Psoas muscle (tissue), 8 donors: ENCODE results near the gene ZBTB33. TPM values are rescaled to one million over a fixed set of nuclear protein-coding genes. Genes with fewer than 3 reads are reported as not detected.

Experiments
- ATAC-seq, 4 donors: fragments of 200-7000 bp; cut with Tn5 transposase; one replicate each; pipeline ENCODE4 v1.9.1; 2020; ENCODE audit warnings: moderate library complexity in 3 of 4, mild to moderate bottlenecking in 2 of 4
- DNase-seq, 2 donors: peaks; one replicate each; pipeline ENCODE4 v3.0.0-alpha.2; 2020
- H3K27ac ChIP-seq: fragments of 200-600 bp; one replicate; pipeline ENCODE4 v1.8.0; 2022
- H3K27me3 ChIP-seq, 3 donors: fragments of 200-600 bp in 1 of 3; one replicate each; pipeline versions ENCODE4 v1.6.1 to v1.8.0; 2013 to 2022; ENCODE audit warnings: low read length in 2 of 3, mild to moderate bottlenecking in 2 of 3, moderate library complexity in 1 of 3; ENCODE audit not compliant: insufficient read depth in 3 of 3
- H3K36me3 ChIP-seq, 2 donors: fragments of 200-600 bp in 1 of 2; one replicate each; pipeline versions ENCODE4 v1.6.1 to v1.8.0; 2013 to 2022; ENCODE audit warnings: low read depth in 1 of 2, mild to moderate bottlenecking in 1 of 2, moderate library complexity in 1 of 2; ENCODE audit not compliant: insufficient read depth in 1 of 2
- H3K4me1 ChIP-seq: fragments of 200-600 bp; one replicate; pipeline ENCODE4 v1.8.0; 2022
- H3K4me3 ChIP-seq: fragments of 200-600 bp; one replicate; pipeline ENCODE4 v1.8.0; 2022; ENCODE audit warnings: mild to moderate bottlenecking
- H3K9me3 ChIP-seq: fragments of 200-600 bp; one replicate; pipeline ENCODE4 v1.8.0; 2022
- CTCF ChIP-seq: fragments of 200-600 bp; IDR thresholded peaks from one replicate; pipeline ENCODE4 v1.8.0; 2022; ENCODE audit warnings: antibody characterized with exemption
- WGBS, 3 donors: extraction: QIAGEN DNeasy Blood & Tissue Kit; methylation state at CpG; one replicate each; pipeline versions ENCODE4 v1.1.6 to v1.1.7; 2013; 5-methylcytosine and 5-hydroxymethylcytosine counted together
- intact Hi-C, 2 donors: fragments of 100-400 bp; cut with DNase I; formaldehyde crosslinking; loops; one replicate each; pipeline versions ENCODE4 v1.11.0 to v1.14.2; 2022
- polyA plus RNA-seq, 3 donors: library from polyadenylated mRNA; stranded (reverse); fragments of 200-250 nt; gene quantifications; one replicate each; pipeline ENCODE4 v1.2.3, GENCODE V29; 2013
- total RNA-seq, 4 donors: library from RNA; stranded (reverse); fragmentation: NEBNext Ultra II Directional in 2 of 4; extraction: Animal tissue kit (Norgen Biotek cat#: 25700) in 2 of 4; gene quantifications; one replicate each; pipeline versions ENCODE4 v1.2.1 to v1.2.4, GENCODE V29; 2021 to 2023
- donor health status: healthy with polysubstance abuse.
- donor health status: DM: no; HTN: no; CAD: no; lungs with moderate emphysema.
- donor health status: Bipolar disorder and iron deficiency.
- donor health status: healthy.
- donor health status: DM: yes; HTN: yes; CAD: no.
- donor health status: DM: no; HTN: no; CAD: no.
- donor health status: DM: no; HTN: no; CAD: no.
- donor health status: DM: yes; HTN: yes; CAD: no.

Gene ZBTB33
- total and polyA plus RNA-seq, 7 donors, result 2.6 to 11.8 (median 7.5) TPM

- Histone ChIP-seq H3K9me3 (no peaks in the 10 kb centered on the region), H3K27ac (no peak overlapping the region), H3K27me3 (no peaks in the 10 kb centered on the region), H3K36me3 (no peaks in the 10 kb centered on the region), H3K4me3 (no peak overlapping the region), H3K4me1 (no peaks in the 10 kb centered on the region)
- WGBS, 3 donors, result 77 to 91% (median 88%) methylated on average over 6 of the region's 6 CpGs
- ATAC-seq (no peak), DNase-seq (no peak)
- TF ChIP-seq CTCF, result no peak
- intact Hi-C loops, result no loop called here
Observed at GRCh38 chrX:120291211-120291610, 40.6 kb downstream of the ZBTB33 start.

GRCh38 chrX:120293015-120293414 lies 42.4 kb downstream of the ZBTB33 start:
- no peak overlapping the region for H3K4me3 ChIP-seq

GRCh38 chrX:120294651-120295050 lies 44.0 kb downstream of the ZBTB33 start:
- H3K27ac ChIP-seq, result no peak overlapping the region
- TF ChIP-seq CTCF, result no peak
- no peaks in the 10 kb centered on the region for H3K27me3 ChIP-seq
- intact Hi-C loops, result no loop called here
- H3K9me3 ChIP-seq, result no peaks in the 10 kb centered on the region
- no peaks in the 10 kb centered on the region for H3K4me1 ChIP-seq
- DNase-seq (no peak), ATAC-seq (no peak)
- no peak overlapping the region for H3K4me3 ChIP-seq
- no peaks in the 10 kb centered on the region for H3K36me3 ChIP-seq

More at GRCh38 chrX:120293015-120293414, 42.4 kb downstream of the ZBTB33 start:
- no peaks in the 10 kb centered on the region for H3K9me3 ChIP-seq
- intact Hi-C loops, result no loop called here
- no peak overlapping the region for H3K27ac ChIP-seq
- no peaks in the 10 kb centered on the region for H3K4me1 ChIP-seq
- ATAC-seq, result no peak
- no peak for DNase-seq
- WGBS, 3 donors, result 61 to 80% (median 72%) methylated on average over 2 of the region's 2 CpGs
- H3K27me3 ChIP-seq, result no peaks in the 10 kb centered on the region
- H3K36me3 ChIP-seq, result no peaks in the 10 kb centered on the region
- TF ChIP-seq CTCF, result no peak

- DNase-seq (no peak), ATAC-seq (no peak)
- no peaks in the 10 kb centered on the region for H3K4me1 ChIP-seq
- no peaks in the 10 kb centered on the region for H3K9me3 ChIP-seq
- TF ChIP-seq CTCF, result no peak
- intact Hi-C loops, result no loop called here
- no peaks in the 10 kb centered on the region for H3K36me3 ChIP-seq
- no peak overlapping the region for H3K27ac ChIP-seq
- WGBS, 3 donors, result 82 to 100% (median 85%) methylated on average over 1 of the region's 1 CpG
- H3K27me3 ChIP-seq, result no peaks in the 10 kb centered on the region
- no peak overlapping the region for H3K4me3 ChIP-seq
Observed at GRCh38 chrX:120297923-120298322, 47.3 kb downstream of the ZBTB33 start.

GRCh38 chrX:120299928-120300327 lies 49.3 kb downstream of the ZBTB33 start:
- 57 to 69% (median 66%) methylated on average over 2 of the region's 2 CpGs for WGBS, 3 donors
- ATAC-seq, result no peak
- no peaks in the 10 kb centered on the region for H3K36me3 ChIP-seq
- no peaks in the 10 kb centered on the region for H3K9me3 ChIP-seq
- no peak for DNase-seq
- intact Hi-C loops, result no loop called here
- H3K27ac ChIP-seq, result no peak overlapping the region
- no peak overlapping the region for H3K4me3 ChIP-seq
- H3K4me1 ChIP-seq, result no peaks in the 10 kb centered on the region
- no peak for TF ChIP-seq CTCF
- peaks cover 0 to 3% (median 0%) of the 10 kb centered on the region in 3 donors for H3K27me3 ChIP-seq
